Stimulated activated CD8-positive, alpha-beta memory T cell treated with anti-CD3 and anti-CD28 coated beads, Interleukin-15, amount 100 ng/mL, for 24 hours (primary cell): ENCODE data around the gene KIF6.

Experiments used
- DNase-seq: peaks from one replicate; pipeline ENCODE4 v3.0.0-alpha.2; 2020; ENCODE audit warnings: low read depth

The KIF6 gene

DNA sequence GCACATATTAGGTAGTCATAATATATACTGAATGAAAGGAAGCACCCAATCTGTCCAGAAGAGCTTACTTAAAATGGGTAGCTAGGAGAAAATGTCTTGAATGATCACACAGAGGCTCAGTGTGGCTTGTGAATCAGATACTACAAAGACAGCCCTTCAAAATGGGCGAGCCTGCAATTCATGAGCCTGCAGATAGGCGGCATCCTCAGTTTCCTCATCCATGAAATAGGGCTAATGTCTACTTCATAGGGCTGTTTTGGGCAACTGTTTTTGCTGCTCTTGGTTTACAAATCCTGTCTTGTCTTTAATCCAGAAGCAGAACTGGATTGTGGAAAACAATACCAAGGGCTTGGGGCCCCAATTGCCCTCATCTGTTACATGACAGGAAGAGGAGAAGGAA, 273.4 kb downstream of the KIF6 start:
- no peak for DNase-seq

GRCh38 chr6:39449022-39449421, 276.2 kb downstream of the KIF6 start:
- no peak for DNase-seq

GRCh38 chr6:39446909-39447308, 278.3 kb downstream of the KIF6 start:
- DNase-seq, result no peak

GRCh38 chr6:39445667-39446066, 279.5 kb downstream of the KIF6 start:
- no peak for DNase-seq

DNA sequence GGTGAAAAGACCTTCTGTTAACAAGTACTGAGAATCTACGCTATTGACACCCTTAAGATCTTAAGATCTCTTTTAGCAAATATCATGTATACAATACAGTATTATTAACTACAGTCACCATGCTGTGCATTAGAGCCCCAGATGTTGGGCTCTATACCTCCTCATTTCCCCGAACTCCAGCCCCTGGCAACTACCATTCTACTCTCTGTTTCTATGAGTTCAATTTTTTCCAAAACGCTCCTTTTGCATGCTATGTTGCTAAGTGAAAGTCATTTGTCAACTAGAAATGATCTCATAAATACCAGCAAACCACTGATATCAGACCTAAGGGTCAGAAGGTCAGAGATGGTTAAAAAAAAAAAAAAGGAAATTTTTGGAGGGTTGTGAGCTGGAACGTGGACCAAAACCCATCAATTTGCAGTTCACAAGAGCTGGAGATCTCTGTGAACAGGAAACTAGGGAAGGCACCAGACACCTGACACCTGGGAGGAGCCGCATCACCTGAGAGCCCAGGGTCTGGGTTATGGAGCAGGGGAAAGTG, 280.7 kb downstream of the KIF6 start:
- DNase-seq, result no peak

GRCh38 chr6:39441986-39442385, 283.2 kb downstream of the KIF6 start:
- no peak for DNase-seq

GRCh38 chr6:39441301-39441700, 283.9 kb downstream of the KIF6 start:
- no peak for DNase-seq

DNA sequence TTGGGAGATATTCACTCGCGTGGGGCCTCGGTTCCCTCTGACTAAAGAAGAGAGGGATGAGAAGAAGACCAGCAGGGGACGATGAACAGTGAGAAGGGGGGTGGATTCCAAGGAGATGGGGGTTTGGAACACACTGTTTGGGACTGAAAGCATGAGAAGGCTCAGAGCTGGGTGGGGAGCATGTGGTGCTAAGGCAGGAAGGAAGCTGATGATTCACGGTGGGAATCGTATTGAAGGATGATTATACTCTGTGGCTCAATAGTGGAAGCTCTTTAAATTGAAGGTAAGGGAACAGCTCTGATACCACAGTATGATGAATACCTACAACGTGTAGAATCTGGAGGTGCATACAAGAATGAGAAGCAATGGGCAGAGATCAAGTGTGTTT, 285.2 kb downstream of the KIF6 start:
- DNase-seq, result no peak

GRCh38 chr6:39439342-39440038, 285.7 kb downstream of the KIF6 start:
- DNase-seq, result no peak

- no peak for DNase-seq
These were observed 291.6 kb downstream of the KIF6 start for GRCh38 chr6:39433630-39434029.

GRCh38 chr6:39432330-39433025, 292.7 kb downstream of the KIF6 start:
- no peak for DNase-seq

- DNase-seq, result no peak
These were observed 294.2 kb downstream of the KIF6 start for GRCh38 chr6:39430871-39431523.

GRCh38 chr6:39430446-39430845, 294.8 kb downstream of the KIF6 start:
- no peak for DNase-seq

- DNase-seq, result no peak
These were observed 296.4 kb downstream of the KIF6 start for GRCh38 chr6:39428816-39429215.

DNA sequence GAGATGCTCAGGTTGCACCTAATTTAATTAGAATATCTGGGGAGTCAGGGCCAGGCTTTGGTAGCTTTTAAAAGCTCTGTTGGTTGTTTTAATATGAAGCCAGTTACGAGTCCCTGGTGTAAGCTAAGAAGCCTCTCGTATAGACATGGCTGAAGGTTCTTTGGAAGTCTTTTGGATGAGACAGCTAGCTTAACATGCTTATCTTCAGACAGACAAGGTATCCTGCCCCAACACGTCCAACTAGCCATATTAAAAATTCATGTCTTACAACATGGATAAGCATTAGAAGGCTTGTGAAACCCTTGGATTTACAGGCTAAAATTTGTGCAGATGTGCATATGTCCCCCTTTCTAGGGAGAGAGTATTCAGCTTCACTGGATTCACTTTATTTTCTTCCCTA, 297.1 kb downstream of the KIF6 start:
- no peak for DNase-seq

DNA sequence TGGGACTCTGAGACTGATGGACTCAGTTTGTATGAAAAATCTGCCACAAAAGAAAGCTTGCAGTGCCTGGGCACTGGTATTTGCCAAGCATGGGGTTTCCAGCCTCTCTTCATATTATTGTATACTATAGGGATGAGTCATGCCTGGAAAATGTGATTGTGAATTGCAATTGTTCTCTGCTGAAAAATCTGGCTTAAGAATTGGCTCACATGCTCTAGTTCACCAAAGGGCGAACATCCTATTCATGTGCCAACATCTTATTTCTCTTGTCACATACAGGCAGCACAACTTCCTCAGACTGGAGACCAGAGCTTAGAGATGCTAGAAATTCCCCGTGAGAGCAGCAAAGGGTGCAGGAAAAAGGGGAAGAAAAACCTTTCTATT, 299.1 kb downstream of the KIF6 start:
- no peak for DNase-seq

GRCh38 chr6:39425346-39426072, 299.7 kb downstream of the KIF6 start:
- DNase-seq, result no peak

DNA sequence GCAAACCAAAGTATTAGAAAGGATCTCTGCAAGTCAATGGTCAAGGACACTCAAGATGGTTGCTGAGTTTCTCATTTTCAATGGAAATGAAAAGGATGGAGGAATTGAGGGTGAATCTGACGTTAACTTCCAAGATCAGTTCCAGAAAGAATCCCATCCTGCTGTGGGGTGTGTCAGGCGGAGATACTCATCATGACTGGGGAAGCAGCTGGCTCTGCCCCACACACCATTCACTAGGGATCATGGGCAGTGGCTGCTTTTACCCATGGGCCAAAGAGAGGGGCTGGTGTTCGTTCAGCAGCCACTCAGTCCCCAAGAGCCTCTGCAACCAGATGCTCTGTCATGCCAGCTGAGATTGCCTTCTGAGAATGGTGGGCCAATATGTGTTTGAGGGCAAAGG, 300.4 kb downstream of the KIF6 start:
- no peak for DNase-seq

DNA sequence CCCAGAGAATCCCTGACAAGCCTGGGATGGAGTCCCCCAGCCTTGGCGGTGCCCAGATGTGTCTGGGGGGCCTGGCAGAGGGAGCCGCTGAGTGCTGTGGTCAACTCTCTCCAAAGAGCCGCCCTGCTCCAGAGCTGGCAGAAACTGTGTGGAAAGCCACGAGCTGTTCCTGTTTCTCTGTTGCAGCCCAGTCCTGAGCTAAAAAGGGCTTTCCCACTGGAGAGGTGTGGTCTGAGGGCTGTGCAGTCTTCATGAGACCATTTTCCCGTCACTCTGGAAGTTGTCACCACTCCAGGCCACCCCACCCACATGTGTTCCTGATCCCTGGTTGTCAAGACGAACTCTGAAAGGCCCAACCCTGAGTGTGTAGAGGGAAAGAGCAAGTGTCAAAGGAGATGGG, 303.0 kb downstream of the KIF6 start:
- DNase-seq, result no peak

DNA sequence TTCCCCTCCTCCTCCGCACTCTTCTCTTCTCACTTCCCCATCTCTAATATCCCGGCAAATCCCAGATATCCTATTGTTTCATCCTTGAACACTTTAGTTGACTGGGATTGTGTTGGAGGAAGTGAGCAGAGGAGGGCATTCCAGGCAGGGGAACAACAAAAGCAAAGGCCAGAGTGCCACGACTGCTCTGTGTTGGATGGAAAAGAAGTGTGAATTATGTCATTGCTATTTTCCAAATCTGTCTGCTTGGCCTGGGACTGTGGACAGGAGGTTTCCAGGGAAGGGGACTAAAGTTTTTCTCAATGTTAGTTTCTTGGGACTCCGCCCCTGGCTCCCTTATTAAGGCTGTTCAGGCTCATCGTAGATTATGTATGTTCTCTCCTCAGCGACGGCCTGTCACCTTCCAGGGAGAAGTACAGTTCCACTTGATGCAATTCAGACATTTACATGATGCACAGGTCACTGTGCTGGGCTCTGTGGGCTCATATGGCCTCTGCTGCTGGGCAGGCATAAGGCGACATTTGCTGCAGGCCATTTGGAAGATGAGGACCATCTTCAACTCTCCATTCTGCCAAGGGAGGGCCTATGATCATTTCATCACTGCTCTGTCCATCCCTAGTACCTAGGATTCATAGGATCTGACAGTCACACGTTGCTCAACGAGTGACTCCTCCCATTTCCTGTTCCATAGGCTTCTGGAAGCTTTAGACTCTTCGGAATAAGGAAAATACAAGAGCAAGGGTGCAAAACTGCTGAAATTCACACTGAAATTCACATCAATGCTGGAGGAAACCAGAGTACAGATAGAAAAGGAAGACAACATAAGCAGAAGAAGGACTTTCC, 303.6 kb downstream of the KIF6 start:
- DNase-seq, result no peak
